K562 (cell line): ENCODE data around the gene INVS. TPM values are rescaled to one million over a fixed set of nuclear protein-coding genes. Genes with fewer than 3 reads are reported as not detected.

Experiments used
- ATAC-seq: fragments of 200-7000 bp; cut with Tn5 transposase; 3 replicates; pipeline ENCODE4 v1.9.1; 2020; ENCODE audit warnings: moderate library complexity
- BruUV-seq: library from RNA; stranded (reverse); fragments of 400-500 nt; replicated peaks from 2 replicates; lab custom pipeline; 2021; lab: Mats Ljungman, UMichigan
- CTCF ChIA-PET: fragments of 300-600 bp; formaldehyde crosslinking; extraction: SDS; loops from one replicate; lab custom pipeline; 2021; ENCODE audit warnings: low intra/inter-chr PET ratio; lab: Yijun Ruan, JAX
- POLR2A ChIA-PET: fragments of 300-600, 350-650 bp; sonication (Branson Sonifier 250); formaldehyde crosslinking; extraction: SDS; loops from one replicate; lab custom pipeline; 2021; ENCODE audit warnings: antibody characterized with exemption, inconsistent platforms; lab: Yijun Ruan, JAX
- DNase-seq, 4 experiments: peaks; one replicate each; pipeline versions ENCODE4 v3.0.0 to v3.0.0-alpha.2; 2011 to 2018; ENCODE audit warnings: low spot score in 3 of 4, mixed read lengths in 3 of 4; ENCODE audit errors: extremely low read depth in 1 of 4
- FAIRE-seq: peaks from 2 replicates; lab custom pipeline; 2011; peaks lifted over from hg19 to GRCh38; lab: Jason Lieb, UNC
- H2AFZ ChIP-seq: 2 replicates; pipeline ENCODE4 v1.6.0; 2011; ENCODE audit warnings: low read depth, low read length, control low read depth, inconsistent platforms
- H3K27ac ChIP-seq: fragments of 200-600 bp; 3 replicates; pipeline ENCODE4 v1.8.0; 2011; ENCODE audit warnings: low read depth, mild to moderate bottlenecking, control low read depth, inconsistent platforms, low read length, moderate library complexity, mixed read lengths; ENCODE audit errors: extremely low read depth
- H3K27me3 ChIP-seq, 2 experiments: fragments of 300-600 bp in 1 of 2; 2 replicates in 1 of 2; 3 replicates in 1 of 2; pipeline versions ENCODE4 v1.6.0 to v1.8.0; 2011; ENCODE audit warnings: inconsistent platforms in 2 of 2, low read length in 2 of 2, mild to moderate bottlenecking in 1 of 2, mixed read lengths in 1 of 2, moderate library complexity in 1 of 2; ENCODE audit not compliant: control insufficient read depth in 2 of 2, insufficient read depth in 2 of 2
- H3K36me3 ChIP-seq: fragments of 300-600 bp; 3 replicates; pipeline ENCODE4 v1.8.0; 2011; ENCODE audit warnings: mild to moderate bottlenecking, low read length, inconsistent platforms; ENCODE audit not compliant: control insufficient read depth, insufficient read depth
- H3K4me1 ChIP-seq, 2 experiments: fragments of 200-600 bp in 1 of 2; replicated peaks in 1 of 2; 2 replicates in 1 of 2; 3 replicates in 1 of 2; pipeline versions ENCODE4 v1.5.1 to v1.8.0; 2011; ENCODE audit warnings: inconsistent platforms in 2 of 2, low read length in 2 of 2, mild to moderate bottlenecking in 1 of 2, mixed read lengths in 1 of 2, moderate library complexity in 1 of 2; ENCODE audit not compliant: control insufficient read depth in 2 of 2, insufficient read depth in 2 of 2
- H3K4me2 ChIP-seq: 2 replicates; pipeline ENCODE4 v1.6.1; 2011; ENCODE audit warnings: low read length, control low read depth, inconsistent platforms, mixed read lengths; ENCODE audit not compliant: insufficient read depth
- H3K4me3 ChIP-seq: fragments of 200-600 bp; sonication (generic), shearing (Covaris generic); 2 replicates; pipeline ENCODE4 v1.5.1; 2016; ENCODE audit warnings: control low read depth, inconsistent platforms
- H3K79me2 ChIP-seq: fragments of 200-600 bp; 3 replicates; pipeline ENCODE4 v1.8.0; 2011; ENCODE audit warnings: low read length, inconsistent platforms; ENCODE audit not compliant: control insufficient read depth, insufficient read depth
- H3K9ac ChIP-seq, 2 experiments: 2 replicates each; pipeline versions ENCODE4 v1.6.0 to v1.6.1; 2011; ENCODE audit warnings: low read depth in 2 of 2, low read length in 2 of 2, control low read depth in 1 of 2, inconsistent platforms in 1 of 2, mild to moderate bottlenecking in 1 of 2, mixed read lengths in 1 of 2; ENCODE audit not compliant: insufficient read depth in 1 of 2
- H3K9me1 ChIP-seq: one replicate; pipeline ENCODE4 v1.6.0; 2011; ENCODE audit warnings: inconsistent platforms, mild to moderate bottlenecking, low read length, moderate library complexity; ENCODE audit not compliant: control insufficient read depth, insufficient read depth
- H3K9me3 ChIP-seq: replicated peaks from 2 replicates; pipeline ENCODE4 v1.5.1; 2011; ENCODE audit warnings: low read depth, low read length, inconsistent platforms; ENCODE audit not compliant: control insufficient read depth, insufficient read depth
- H4K20me1 ChIP-seq: replicated peaks from 2 replicates; pipeline ENCODE4 v1.6.1; 2011; ENCODE audit warnings: low read length, inconsistent platforms, mixed read lengths; ENCODE audit not compliant: control insufficient read depth, insufficient read depth
- ARID2 ChIP-seq: fragments of 450-650 bp; IDR thresholded peaks from 2 replicates; pipeline ENCODE4 v1.6.1; 2017; ENCODE audit warnings: antibody characterized with exemption, mild to moderate bottlenecking
- LCOR ChIP-seq: sonication (generic); formaldehyde crosslinking; IDR thresholded peaks from 2 replicates; pipeline ENCODE4 v1.8.0; 2022; ENCODE audit warnings: mild to moderate bottlenecking, missing genetic modification reagents
- SRSF1 ChIP-seq: fragments of 200-400 bp; formaldehyde crosslinking; IDR thresholded peaks from 2 replicates; pipeline ENCODE4 v1.6.1; 2017; ENCODE audit warnings: mild to moderate bottlenecking, low read depth, low read length, moderate library complexity
- ZNF12 ChIP-seq: sonication (generic); formaldehyde crosslinking; IDR thresholded peaks from 2 replicates; pipeline ENCODE4 v1.4.0; 2020; ENCODE audit warnings: mild to moderate bottlenecking, missing genetic modification reagents
- ZNF224 ChIP-seq: sonication (generic); formaldehyde crosslinking; IDR thresholded peaks from 2 replicates; pipeline ENCODE4 v1.8.0; 2022; ENCODE audit warnings: mild to moderate bottlenecking, missing genetic modification reagents
- WGBS: fragments of 100-300 bp; shearing (Covaris generic); methylation state at CpG from one replicate; pipeline ENCODE4 v1.1.6; 2016; ENCODE audit warnings: low coverage, mixed read lengths; ENCODE audit not compliant: insufficient coverage; ENCODE audit errors: missing lambda C conversion rate; 5-methylcytosine and 5-hydroxymethylcytosine counted together
- in situ Hi-C: fragments of 300-500 bp; cut with MboI; formaldehyde crosslinking; loops from 4 replicates; pipeline ENCODE4 v1.15.0; 2018; ENCODE audit warnings: inconsistent platforms, mixed read lengths
- intact Hi-C: fragments of 100-400 bp; cut with micrococcal nuclease; formaldehyde crosslinking; loops from 2 replicates; pipeline ENCODE4 v1.14.2; 2022
- polyA plus RNA-seq, 8 experiments: library from polyadenylated mRNA; depleted of rRNA in 4 of 8; stranded (reverse) in 5 of 8; unstranded in 3 of 8; fragments of >200 nt; fragmentation: Nextera tagmentation in 2 of 8; fragmentation: Illumina TruSeq in 1 of 8; extraction: Ambion mirVana in 2 of 8; extraction: Trizol in 1 of 8; gene quantifications; 2 replicates each; pipeline versions ENCODE4 v1.2.1 to v1.2.3, GENCODE V29; 2011 to 2014; ENCODE audit warnings: inconsistent platforms in 1 of 8, missing spikeins in 1 of 8
- total RNA-seq, 7 experiments: library from RNA; depleted of rRNA in 6 of 7; stranded (reverse); fragments of >200 nt in 6 of 7; fragmentation: Illumina TruSeq in 2 of 7; extraction: Trizol in 2 of 7; gene quantifications; 2 replicates each; pipeline versions ENCODE4 v1.2.1 to v1.2.3, GENCODE V29; 2011 to 2021; ENCODE audit warnings: low replicate concordance in 1 of 7
- TF ChIP-seq, protein P1 (sequence below), 2 experiments: fragments of 450-650 bp in 1 of 2; IDR thresholded peaks; 2 replicates each; pipeline ENCODE4 v1.6.1; 2011 to 2017; ENCODE audit warnings: low read depth in 2 of 2, antibody characterized with exemption in 1 of 2, borderline replicate concordance in 1 of 2, low read length in 1 of 2, mild to moderate bottlenecking in 1 of 2, mixed read lengths in 1 of 2; ENCODE audit not compliant: control insufficient read depth in 1 of 2
- TF ChIP-seq, protein P2 (sequence below): sonication (generic); formaldehyde crosslinking; IDR thresholded peaks from 2 replicates; pipeline ENCODE4 v1.8.0; 2022; ENCODE audit warnings: missing genetic modification reagents, mild to moderate bottlenecking, borderline replicate concordance
- TF ChIP-seq, protein P3 (sequence below), 2 experiments: IDR thresholded peaks in 1 of 2; conservative IDR thresholded peaks in 1 of 2; 2 replicates each; pipeline ENCODE4 v1.6.1; 2016; ENCODE audit warnings: low read depth in 2 of 2, mild to moderate bottlenecking in 1 of 2, missing compliant biosample characterization in 1 of 2, missing genetic modification characterization in 1 of 2, moderate library complexity in 1 of 2

The INVS gene
- total and polyA plus RNA-seq, 9 of the 15 experiments (the other 6 are each of a cell fraction or from before 2014, with no cell fraction given) = 0.77 to 18.5 (median 10.0) TPM

DNA sequence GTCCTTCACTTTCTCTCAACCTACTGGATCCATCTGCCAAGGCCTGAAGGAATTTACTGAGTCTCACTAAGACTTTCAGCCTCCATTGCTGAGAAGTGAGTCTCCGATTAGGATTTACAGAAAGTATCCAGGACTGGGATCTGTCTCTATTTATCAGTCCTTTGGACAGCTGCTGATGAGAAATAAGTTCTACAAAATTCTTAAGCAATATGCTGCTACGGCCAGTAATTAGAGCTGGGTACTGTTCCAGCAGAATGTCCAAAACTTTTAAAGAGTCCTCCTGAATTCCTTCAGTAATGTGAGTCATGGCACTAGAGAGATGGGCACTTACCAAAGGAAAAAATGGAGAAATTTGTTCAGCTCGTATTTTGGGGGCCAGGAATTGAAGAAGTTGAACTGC, 247.8 kb downstream of the INVS start:
- BruUV-seq = no TSS peak
- DNase-seq = no peak
- TF ChIP-seq, protein P1, sequence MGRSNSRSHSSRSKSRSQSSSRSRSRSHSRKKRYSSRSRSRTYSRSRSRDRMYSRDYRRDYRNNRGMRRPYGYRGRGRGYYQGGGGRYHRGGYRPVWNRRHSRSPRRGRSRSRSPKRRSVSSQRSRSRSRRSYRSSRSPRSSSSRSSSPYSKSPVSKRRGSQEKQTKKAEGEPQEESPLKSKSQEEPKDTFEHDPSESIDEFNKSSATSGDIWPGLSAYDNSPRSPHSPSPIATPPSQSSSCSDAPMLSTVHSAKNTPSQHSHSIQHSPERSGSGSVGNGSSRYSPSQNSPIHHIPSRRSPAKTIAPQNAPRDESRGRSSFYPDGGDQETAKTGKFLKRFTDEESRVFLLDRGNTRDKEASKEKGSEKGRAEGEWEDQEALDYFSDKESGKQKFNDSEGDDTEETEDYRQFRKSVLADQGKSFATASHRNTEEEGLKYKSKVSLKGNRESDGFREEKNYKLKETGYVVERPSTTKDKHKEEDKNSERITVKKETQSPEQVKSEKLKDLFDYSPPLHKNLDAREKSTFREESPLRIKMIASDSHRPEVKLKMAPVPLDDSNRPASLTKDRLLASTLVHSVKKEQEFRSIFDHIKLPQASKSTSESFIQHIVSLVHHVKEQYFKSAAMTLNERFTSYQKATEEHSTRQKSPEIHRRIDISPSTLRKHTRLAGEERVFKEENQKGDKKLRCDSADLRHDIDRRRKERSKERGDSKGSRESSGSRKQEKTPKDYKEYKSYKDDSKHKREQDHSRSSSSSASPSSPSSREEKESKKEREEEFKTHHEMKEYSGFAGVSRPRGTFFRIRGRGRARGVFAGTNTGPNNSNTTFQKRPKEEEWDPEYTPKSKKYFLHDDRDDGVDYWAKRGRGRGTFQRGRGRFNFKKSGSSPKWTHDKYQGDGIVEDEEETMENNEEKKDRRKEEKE (IDR thresholded peaks at IDR 0.05; ENCODE audit: borderline replicate concordance in 1 of 2, control insufficient read depth in 1 of 2, low read depth in 2 of 2, low read length in 1 of 2) = no peak
- TF ChIP-seq, protein P2, sequence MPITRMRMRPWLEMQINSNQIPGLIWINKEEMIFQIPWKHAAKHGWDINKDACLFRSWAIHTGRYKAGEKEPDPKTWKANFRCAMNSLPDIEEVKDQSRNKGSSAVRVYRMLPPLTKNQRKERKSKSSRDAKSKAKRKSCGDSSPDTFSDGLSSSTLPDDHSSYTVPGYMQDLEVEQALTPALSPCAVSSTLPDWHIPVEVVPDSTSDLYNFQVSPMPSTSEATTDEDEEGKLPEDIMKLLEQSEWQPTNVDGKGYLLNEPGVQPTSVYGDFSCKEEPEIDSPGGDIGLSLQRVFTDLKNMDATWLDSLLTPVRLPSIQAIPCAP = no peak
- TF ChIP-seq, protein P3, sequence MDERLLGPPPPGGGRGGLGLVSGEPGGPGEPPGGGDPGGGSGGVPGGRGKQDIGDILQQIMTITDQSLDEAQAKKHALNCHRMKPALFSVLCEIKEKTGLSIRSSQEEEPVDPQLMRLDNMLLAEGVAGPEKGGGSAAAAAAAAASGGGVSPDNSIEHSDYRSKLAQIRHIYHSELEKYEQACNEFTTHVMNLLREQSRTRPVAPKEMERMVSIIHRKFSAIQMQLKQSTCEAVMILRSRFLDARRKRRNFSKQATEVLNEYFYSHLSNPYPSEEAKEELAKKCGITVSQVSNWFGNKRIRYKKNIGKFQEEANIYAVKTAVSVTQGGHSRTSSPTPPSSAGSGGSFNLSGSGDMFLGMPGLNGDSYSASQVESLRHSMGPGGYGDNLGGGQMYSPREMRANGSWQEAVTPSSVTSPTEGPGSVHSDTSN (CRISPR knock-in tag; IDR thresholded peaks at IDR 0.05; ENCODE audit: low read depth) = no peak
- TF ChIP-seq, protein P3 (tag; conservative IDR thresholded peaks at IDR 0.05; ENCODE audit: low read depth) = no peak
- TF ChIP-seq LCOR (CRISPR knock-in tag) (no peak), ZNF12 (no peak), ARID2 (no peak), SRSF1 (no peak), ZNF224 (CRISPR knock-in tag) (no peak)

More for the DNA sequence above, 247.8 kb downstream of the INVS start:
- H3K4me2 ChIP-seq = no peak overlapping the region
- H4K20me1 ChIP-seq = peaks cover 21% of the 10 kb centered on the region
- POLR2A ChIA-PET = interaction anchor here (1.3 to 1.5 kb wide), 2 partner anchors 10 to 80 kb away, joined by 3 to 4 read pairs; partner anchors contain the start of gene MSANTD3
- FAIRE-seq (no peak), ATAC-seq (no peak)
- peaks cover 77% of the 10 kb centered on the region for H3K36me3 ChIP-seq
- H3K27ac ChIP-seq = no peak overlapping the region
- no peak overlapping the region for H2AFZ ChIP-seq
- in situ Hi-C loops = loop anchor here (25.0 kb wide), 1 partner anchor 240 kb away; the partner anchor contains the start of gene CAVIN4
- peaks cover 0 to 22% of the 10 kb centered on the region in 2 experiments; a peak in 3 of 5 replicates for H3K4me1 ChIP-seq
- intact Hi-C loops = no loop called here
- CTCF ChIA-PET = no interaction called here
- WGBS = 94% methylated on average over 3 of the region's 3 CpGs
- H3K9me1 ChIP-seq = no peaks in the 10 kb centered on the region
- H3K27me3 ChIP-seq = no peaks in the 10 kb centered on the region
- no peak overlapping the region for H3K9ac ChIP-seq
- no peaks in the 10 kb centered on the region for H3K9me3 ChIP-seq
- peaks cover 98% of the 10 kb centered on the region for H3K79me2 ChIP-seq
- no peak overlapping the region for H3K4me3 ChIP-seq
